GM12873 (cell line): ENCODE measurements around the gene PARP14.

Source experiments
- CTCF ChIP-seq: IDR thresholded peaks from 2 replicates; pipeline ENCODE4 v1.5.1; 2012; ENCODE audit warnings: low read depth, mild to moderate bottlenecking, moderate library complexity, low read length, control low read depth; ENCODE audit not compliant: insufficient read depth; ENCODE audit errors: missing control alignments

Gene PARP14

DNA sequence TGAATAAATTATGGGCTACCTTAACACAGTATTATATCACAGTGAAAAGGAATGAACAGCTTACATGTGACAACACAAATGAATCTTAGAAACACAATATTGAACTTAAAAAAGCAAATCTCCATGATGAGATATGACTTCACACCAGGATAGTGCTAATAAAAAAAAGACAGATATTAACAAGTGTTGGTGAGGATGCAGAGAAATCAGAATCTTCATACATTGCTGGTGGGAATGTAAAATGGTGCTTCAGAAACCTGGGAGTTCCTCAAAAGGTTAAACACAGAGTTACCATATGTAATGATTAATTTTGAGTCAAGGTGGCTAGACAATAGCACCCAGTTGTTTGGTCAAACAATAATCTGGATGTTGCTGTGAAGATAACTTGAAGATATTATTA is 61.6 kb downstream of the PARP14 start:
- no peak for TF ChIP-seq CTCF

DNA sequence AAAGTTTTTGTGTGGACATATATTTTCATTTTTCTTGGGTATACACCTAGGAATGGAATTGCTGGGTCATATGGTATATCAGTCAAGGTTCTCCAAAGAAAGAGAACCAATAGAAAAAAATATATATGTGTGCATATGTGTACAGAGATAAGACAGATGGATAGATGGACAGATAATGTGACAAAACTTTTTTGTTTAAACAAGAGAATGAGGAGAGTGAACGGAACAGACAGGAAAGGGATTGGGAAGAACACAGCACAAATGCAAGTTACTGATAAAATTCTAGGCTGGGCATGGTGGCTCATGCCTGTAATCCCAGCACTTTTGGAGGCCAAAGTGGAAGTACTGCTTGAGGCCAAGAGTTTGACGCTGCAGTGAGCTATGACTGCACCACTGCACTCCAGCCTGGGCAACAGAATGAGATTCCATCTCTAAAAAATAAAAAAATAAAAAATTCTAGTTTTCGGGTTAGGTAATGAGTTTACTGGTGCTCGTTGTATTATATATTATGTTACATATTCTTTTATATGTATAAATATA is 63.0 kb downstream of the PARP14 start:
- no peak for TF ChIP-seq CTCF

DNA sequence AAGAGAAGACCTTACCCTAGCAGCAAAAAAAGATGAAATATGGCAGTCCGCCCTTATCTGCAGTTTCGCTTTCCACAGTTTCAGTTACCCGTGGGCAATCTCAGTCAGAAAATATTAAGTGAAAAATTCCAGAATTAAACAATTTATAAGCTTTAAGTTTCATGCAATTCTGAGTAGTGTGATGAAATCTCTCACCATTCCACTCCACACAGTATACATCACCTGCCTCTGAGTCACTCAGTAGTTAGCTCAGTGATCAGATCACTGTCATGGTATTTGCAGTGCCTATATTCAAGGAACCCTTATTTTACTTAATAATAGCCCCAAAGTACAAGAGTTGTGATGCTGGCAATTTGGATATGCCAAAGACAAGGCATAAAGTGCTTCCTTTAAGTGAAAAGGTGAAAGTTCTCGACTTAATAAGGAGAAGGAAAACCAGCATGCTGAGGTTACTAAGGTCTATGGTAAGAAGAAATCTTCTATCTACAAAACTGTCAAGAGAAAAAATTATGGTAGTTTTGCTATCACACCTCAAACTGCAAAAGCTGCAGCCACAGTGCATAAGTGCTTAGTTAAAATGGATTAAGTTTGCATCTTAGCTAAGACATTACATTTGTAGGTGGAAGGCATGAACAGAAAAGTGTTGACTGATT is 64.9 kb downstream of the PARP14 start:
- TF ChIP-seq CTCF: no peak

GRCh38 chr3:122748347-122748746 is 67.7 kb downstream of the PARP14 start:
- TF ChIP-seq CTCF: no peak

GRCh38 chr3:122754929-122755328 is 74.3 kb downstream of the PARP14 start:
- peak; percentile 90 for TF ChIP-seq CTCF

- no peak for TF ChIP-seq CTCF
These were observed 74.9 kb downstream of the PARP14 start for GRCh38 chr3:122755491-122755890.

DNA sequence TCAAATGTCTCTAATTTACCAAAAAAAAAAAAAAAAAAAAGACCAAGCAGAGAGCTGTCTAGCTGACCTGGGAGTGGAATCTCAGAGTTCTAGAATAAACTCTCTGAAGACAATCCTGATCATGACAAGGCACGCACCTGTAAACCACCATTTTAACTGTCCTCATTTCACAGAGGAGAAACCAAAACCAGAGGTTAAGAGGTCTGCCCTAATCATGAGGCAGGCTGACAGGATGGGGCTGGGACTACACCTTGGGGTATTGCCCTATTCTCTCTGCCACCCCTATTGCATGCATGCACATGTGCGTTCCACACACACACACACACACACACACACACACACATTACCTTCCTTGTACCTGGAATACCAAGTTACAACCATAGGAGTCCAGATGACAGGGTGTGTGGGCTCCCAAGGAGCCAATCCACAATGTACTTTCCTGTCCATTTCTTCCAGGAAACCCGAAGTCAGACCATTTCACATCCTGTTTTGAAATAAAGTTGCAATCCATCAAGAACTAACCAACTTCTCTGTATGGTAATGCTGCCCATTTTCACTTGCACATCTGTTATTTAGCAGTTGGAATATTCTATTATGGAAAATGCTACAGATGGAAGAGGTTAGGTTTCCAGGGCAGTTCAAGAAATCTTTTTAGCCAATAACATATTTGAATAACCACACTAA is 78.4 kb downstream of the PARP14 start:
- no peak for TF ChIP-seq CTCF
